Skeletal muscle cell (primary cell): Measurements from ENCODE around the gene MYO1B.

Experiments
- DNase-seq: peaks from one replicate; pipeline ENCODE4 v3.0.0-alpha.2; 2010; ENCODE audit warnings: low read depth
- H3K4me3 ChIP-seq: 2 replicates; pipeline ENCODE4 v1.5.1; 2011; ENCODE audit warnings: low read depth, mild to moderate bottlenecking, control low read depth, low read length, moderate library complexity

The MYO1B gene

DNA sequence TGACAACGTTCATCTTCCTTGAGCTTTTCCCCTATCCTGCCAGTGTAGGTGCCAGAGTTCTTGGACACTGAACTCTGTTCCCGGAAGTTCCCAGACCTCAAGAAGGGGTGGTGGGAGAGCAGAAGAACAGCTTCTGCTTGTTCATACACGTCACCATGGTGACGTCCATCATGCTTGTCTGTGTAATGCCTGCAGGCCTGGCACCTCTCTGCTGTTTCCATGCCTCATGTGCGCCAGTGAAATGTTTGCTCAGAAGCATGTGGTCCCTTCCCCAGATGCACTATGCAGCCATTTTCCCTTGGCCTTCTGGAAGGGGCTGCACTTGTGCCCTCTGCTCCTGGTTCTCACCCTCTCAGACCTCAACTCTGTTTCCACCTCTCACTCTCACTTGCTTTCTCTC lies 221.9 kb downstream of the MYO1B start:
- DNase-seq: no peak
- H3K4me3 ChIP-seq: no peak overlapping the region

DNA sequence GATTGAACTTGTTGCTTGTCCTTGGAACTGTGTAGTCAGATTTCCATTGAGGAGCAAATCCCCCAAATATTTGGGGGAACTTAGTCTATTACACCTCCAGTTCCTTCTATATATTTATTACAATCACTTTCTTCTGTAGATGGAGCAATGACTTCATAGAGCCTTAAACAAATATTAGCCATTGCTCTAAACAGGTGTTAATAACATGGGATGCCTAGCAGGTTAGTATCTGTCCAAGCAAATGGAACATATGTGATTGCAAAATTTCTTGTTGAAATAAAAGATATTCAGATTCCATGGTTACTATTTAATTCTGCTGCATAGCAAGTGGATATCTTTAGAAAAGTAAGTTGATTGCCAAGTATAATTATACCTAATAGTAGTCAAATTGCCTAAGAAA lies 225.1 kb downstream of the MYO1B start:
- no peak overlapping the region for H3K4me3 ChIP-seq
- no peak for DNase-seq

DNA sequence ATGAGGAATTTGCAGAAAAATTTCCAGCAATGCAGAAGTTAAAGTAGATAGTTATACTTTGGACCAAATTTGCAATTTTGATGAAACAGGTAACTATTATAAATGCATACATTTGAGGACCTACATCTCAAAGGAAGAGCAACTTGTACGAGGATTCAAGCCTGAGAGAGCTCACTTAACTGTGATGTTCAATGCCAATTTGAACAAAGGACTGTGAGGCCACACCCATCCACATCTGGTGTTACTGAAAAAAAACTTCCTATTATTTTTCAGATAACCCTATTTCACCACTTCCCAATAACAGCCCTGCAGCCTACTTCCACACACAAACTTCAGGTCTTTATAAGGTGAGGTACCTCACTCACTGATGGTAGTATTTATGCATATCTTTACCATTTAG lies 229.3 kb downstream of the MYO1B start:
- H3K4me3 ChIP-seq: no peak overlapping the region
- DNase-seq: no peak
